CD4-positive, alpha-beta T cell (primary cell): ENCODE data around the gene NKAIN2. TPM values are rescaled to one million over a fixed set of nuclear protein-coding genes. Genes with fewer than 3 reads are reported as not detected.

Source experiments
- ATAC-seq: fragments of 200-7000 bp; cut with Tn5 transposase; one replicate; pipeline ENCODE4 v1.10.0; 2022; ENCODE audit warnings: mild to moderate bottlenecking; ENCODE audit not compliant: poor library complexity
- CTCF ChIA-PET: fragments of 350-600 bp; sonication (Branson Sonifier 250); formaldehyde crosslinking; loops from one replicate; lab custom pipeline; 2021; ENCODE audit warnings: antibody characterized with exemption, inconsistent platforms; lab: Charles Lee
- POLR2A ChIA-PET: fragments of 350-600 bp; sonication (Branson Sonifier 250); formaldehyde crosslinking; loops from one replicate; lab custom pipeline; 2021; ENCODE audit warnings: antibody characterized with exemption, inconsistent platforms; lab: Charles Lee
- DNase-seq, 14 experiments: peaks; one replicate each; pipeline ENCODE4 v3.0.0-alpha.2; 2013 to 2020; ENCODE audit warnings: mixed read lengths in 2 of 14
- H3K27ac ChIP-seq, 2 donors: one replicate each; pipeline versions ENCODE4 v1.5.1 to v1.7.0; 2013; ENCODE audit warnings: low read length in 2 of 2, low read depth in 1 of 2, mild to moderate bottlenecking in 1 of 2
- H3K27me3 ChIP-seq, 2 experiments: 1 replicate in 1 of 2; 2 replicates in 1 of 2; pipeline versions ENCODE4 v1.6.1 to v1.7.0; 2013; ENCODE audit warnings: low read length in 2 of 2, control low read depth in 1 of 2, mild to moderate bottlenecking in 1 of 2, moderate library complexity in 1 of 2; ENCODE audit not compliant: insufficient read depth in 2 of 2, control insufficient read depth in 1 of 2
- H3K36me3 ChIP-seq: one replicate; pipeline ENCODE4 v1.6.1; 2013; ENCODE audit warnings: low read length, control low read depth; ENCODE audit not compliant: insufficient read depth
- H3K4me1 ChIP-seq: one replicate; pipeline ENCODE4 v1.6.1; 2013; ENCODE audit warnings: low read length, control low read depth; ENCODE audit not compliant: insufficient read depth
- H3K4me3 ChIP-seq: one replicate; pipeline ENCODE4 v1.5.1; 2013; ENCODE audit warnings: mild to moderate bottlenecking, low read length, moderate library complexity
- H3K9me3 ChIP-seq, 2 experiments: 1 replicate in 1 of 2; 2 replicates in 1 of 2; pipeline versions ENCODE4 v1.6.1 to v1.7.0; 2013; ENCODE audit warnings: low read length in 2 of 2, mild to moderate bottlenecking in 2 of 2, control low read depth in 1 of 2, moderate library complexity in 1 of 2; ENCODE audit not compliant: control insufficient read depth in 1 of 2, insufficient read depth in 1 of 2
- H3K27ac Mint-ChIP-seq: one replicate; pipeline ENCODE4 v1.8.0; 2020; ENCODE audit warnings: mixed read lengths
- H3K27me3 Mint-ChIP-seq: one replicate; pipeline ENCODE4 v1.8.0; 2021; ENCODE audit warnings: mixed read lengths
- H3K36me3 Mint-ChIP-seq: one replicate; pipeline ENCODE4 v1.8.0; 2021; ENCODE audit warnings: low read depth, mixed read lengths
- H3K4me1 Mint-ChIP-seq: one replicate; pipeline ENCODE4 v1.8.0; 2021; ENCODE audit warnings: low read depth, mixed read lengths
- H3K4me3 Mint-ChIP-seq: one replicate; pipeline ENCODE4 v1.8.0; 2020; ENCODE audit warnings: mild to moderate bottlenecking, mixed read lengths
- H3K9me3 Mint-ChIP-seq: one replicate; pipeline ENCODE4 v1.8.0; 2020; ENCODE audit warnings: mixed read lengths
- intact Hi-C, 2 experiments: fragments of 100-400 bp; cut with DNase I in 1 of 2; cut with micrococcal nuclease in 1 of 2; formaldehyde crosslinking; loops; one replicate each; pipeline versions ENCODE4 v1.15.1 to v1.9.0; 2023 to 2025; cut with DNase I, micrococcal nuclease
- total RNA-seq, 174 experiments: library from RNA in 2 of 174; stranded (reverse) in 2 of 174; gene quantifications; one replicate each; pipeline ENCODE4 v1.2.3 and lab custom pipeline; 2021 to 2026
- TF ChIP-seq, protein P1 (sequence below): fragments of 200-600 bp; IDR thresholded peaks from one replicate; pipeline ENCODE4 v1.8.0; 2022; ENCODE audit warnings: antibody characterized with exemption, mild to moderate bottlenecking

The NKAIN2 gene
- total RNA-seq, 2 experiments from 2014 or later, result not detected

DNA sequence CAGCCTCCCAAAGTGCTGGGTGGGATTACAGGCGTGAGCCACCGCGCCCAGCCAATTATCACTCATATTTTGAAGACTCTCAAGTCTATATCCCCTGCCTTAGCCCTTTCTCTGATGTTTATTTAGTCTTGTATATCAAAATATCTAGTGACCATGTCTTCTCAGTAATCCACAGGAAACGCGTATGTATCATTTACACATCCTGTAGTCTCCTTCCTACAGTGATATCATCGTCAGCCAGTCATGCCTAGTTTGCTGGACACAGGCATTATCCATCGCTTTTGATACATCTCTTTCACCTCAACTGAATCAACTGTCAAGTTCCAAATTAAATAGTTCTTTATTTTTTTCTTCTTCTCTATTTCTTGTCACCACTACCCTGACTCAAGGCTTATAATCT, 223.7 kb downstream of the NKAIN2 start:
- Mint-ChIP-seq H3K4me3 (no peak overlapping the region), H3K27ac (no peak overlapping the region), H3K36me3 (no peaks in the 10 kb centered on the region), H3K27me3 (no peaks in the 10 kb centered on the region), H3K9me3 (peaks cover 4% of the 10 kb centered on the region), H3K4me1 (no peaks in the 10 kb centered on the region)
- H3K27ac ChIP-seq, result no peak overlapping the region
- DNase-seq (no peak), ATAC-seq (no peak)
- POLR2A ChIA-PET, result no interaction called here
- TF ChIP-seq, protein P1, sequence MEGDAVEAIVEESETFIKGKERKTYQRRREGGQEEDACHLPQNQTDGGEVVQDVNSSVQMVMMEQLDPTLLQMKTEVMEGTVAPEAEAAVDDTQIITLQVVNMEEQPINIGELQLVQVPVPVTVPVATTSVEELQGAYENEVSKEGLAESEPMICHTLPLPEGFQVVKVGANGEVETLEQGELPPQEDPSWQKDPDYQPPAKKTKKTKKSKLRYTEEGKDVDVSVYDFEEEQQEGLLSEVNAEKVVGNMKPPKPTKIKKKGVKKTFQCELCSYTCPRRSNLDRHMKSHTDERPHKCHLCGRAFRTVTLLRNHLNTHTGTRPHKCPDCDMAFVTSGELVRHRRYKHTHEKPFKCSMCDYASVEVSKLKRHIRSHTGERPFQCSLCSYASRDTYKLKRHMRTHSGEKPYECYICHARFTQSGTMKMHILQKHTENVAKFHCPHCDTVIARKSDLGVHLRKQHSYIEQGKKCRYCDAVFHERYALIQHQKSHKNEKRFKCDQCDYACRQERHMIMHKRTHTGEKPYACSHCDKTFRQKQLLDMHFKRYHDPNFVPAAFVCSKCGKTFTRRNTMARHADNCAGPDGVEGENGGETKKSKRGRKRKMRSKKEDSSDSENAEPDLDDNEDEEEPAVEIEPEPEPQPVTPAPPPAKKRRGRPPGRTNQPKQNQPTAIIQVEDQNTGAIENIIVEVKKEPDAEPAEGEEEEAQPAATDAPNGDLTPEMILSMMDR, result no peak
- intact Hi-C loops, result no loop called here
- no peak overlapping the region for H3K4me3 ChIP-seq
- no peaks in the 10 kb centered on the region for H3K4me1 ChIP-seq
- CTCF ChIA-PET, result no interaction called here
- no peaks in the 10 kb centered on the region for H3K36me3 ChIP-seq
- peaks cover 0 to 4% of the 10 kb centered on the region in 2 experiments for H3K9me3 ChIP-seq
- H3K27me3 ChIP-seq, result no peaks in the 10 kb centered on the region

DNA sequence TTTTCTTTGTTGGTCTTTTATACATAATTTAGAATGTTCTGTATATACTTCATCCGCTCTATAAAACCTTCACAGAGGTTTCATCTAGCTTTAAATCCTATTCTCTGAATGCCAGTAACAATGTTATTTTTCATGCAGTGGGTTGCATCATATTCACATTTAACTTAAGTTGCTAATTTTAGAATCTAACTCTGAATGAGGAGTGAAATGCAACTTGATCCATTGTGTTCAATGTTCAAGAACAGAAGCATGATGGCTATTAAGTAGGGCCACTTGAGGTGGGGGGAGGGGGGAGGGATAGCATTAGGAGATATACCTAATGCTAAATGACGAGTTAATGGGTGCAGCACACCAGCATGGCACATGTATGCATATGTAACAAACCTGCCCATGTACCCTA, 224.5 kb downstream of the NKAIN2 start:
- CTCF ChIA-PET, result no interaction called here
- TF ChIP-seq, protein P1, result no peak
- Mint-ChIP-seq H3K27ac (no peak overlapping the region), H3K4me3 (no peak overlapping the region), H3K9me3 (peaks cover 4% of the 10 kb centered on the region), H3K4me1 (no peaks in the 10 kb centered on the region), H3K27me3 (no peaks in the 10 kb centered on the region), H3K36me3 (no peaks in the 10 kb centered on the region)
- Histone ChIP-seq H3K4me1 (no peaks in the 10 kb centered on the region), H3K4me3 (no peak overlapping the region), H3K9me3 (peaks cover 0 to 4% of the 10 kb centered on the region in 2 experiments), H3K27ac (no peak overlapping the region), H3K27me3 (no peaks in the 10 kb centered on the region), H3K36me3 (no peaks in the 10 kb centered on the region)
- POLR2A ChIA-PET, result no interaction called here
- DNase-seq (no peak), ATAC-seq (no peak)
- intact Hi-C loops, result no loop called here

DNA sequence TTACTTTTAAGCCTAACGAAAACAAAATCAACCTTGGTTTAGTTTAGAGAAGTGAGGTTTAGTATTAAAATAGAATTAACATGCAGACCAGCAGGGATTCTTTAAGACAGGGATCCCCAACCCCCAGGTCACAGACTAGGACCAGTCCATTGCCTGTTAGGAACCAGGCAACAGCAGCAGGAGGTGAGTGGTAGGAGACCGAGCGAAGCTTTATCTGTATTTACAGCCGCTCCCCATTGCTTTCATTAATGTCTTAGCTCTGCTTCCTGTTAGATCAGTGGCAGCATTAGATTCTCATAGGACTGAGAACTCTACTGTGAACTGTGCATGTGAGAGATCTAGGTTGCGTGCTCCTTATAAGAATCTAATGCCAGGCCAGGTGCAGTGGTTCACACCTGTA, 225.9 kb downstream of the NKAIN2 start:
- intact Hi-C loops, result no loop called here
- ChIA-PET POLR2A (no interaction called here), CTCF (no interaction called here)
- Mint-ChIP-seq H3K36me3 (no peaks in the 10 kb centered on the region), H3K4me1 (no peaks in the 10 kb centered on the region), H3K27me3 (no peaks in the 10 kb centered on the region), H3K27ac (no peak overlapping the region), H3K9me3 (peaks cover 4% of the 10 kb centered on the region), H3K4me3 (no peak overlapping the region)
- Histone ChIP-seq H3K27me3 (no peaks in the 10 kb centered on the region), H3K9me3 (peaks cover 0 to 4% of the 10 kb centered on the region in 2 experiments), H3K27ac (no peak overlapping the region), H3K4me3 (no peak overlapping the region), H3K36me3 (no peaks in the 10 kb centered on the region), H3K4me1 (no peaks in the 10 kb centered on the region)
- TF ChIP-seq, protein P1, result no peak
- DNase-seq (no peak), ATAC-seq (no peak)
